GM18870 (cell line): ENCODE measurements around the gene CALHM2.

Source experiments
- ATAC-seq: cut with Tn5 transposase; IDR thresholded peaks from one replicate; pipeline ENCODE4 v1.9.1; 2021; ENCODE audit warnings: moderate library complexity; ENCODE audit not compliant: unreplicated experiment

The CALHM2 gene

DNA sequence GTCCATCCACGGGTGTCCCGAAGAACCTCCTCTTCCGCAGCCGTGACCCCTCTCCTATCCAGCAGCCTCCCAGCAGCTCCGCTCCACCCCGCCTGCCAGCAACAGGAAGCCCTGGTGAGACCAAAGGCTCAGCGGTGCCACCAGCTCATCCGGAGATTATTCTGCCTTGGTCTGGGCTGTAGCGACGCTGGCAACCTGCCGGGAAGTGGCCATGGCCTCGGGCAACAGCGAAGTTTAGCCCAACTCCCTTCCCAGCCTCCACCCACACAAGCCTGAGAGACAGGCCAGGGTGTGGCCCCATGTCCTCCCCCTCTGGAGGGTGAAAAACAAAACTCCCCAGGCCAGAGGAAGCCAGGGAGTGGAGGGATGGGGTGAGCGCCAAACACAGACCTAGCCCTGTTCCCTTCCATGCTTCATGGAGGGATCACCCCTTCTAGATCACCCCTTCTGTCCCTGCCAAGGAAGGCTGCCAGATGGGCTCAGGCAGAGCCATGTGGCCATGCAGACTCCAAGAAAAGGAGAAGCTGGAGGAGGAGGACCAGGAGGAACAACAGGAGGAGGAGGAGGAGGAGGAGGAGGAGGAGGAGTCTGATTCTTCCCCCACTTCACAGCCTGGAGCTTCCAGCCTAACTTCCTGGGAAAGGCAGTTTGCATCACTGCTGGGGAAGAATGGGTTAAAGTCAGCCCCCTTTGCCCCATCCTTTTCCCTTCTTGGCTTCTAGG, 918 bp downstream of the CALHM2 start:
- no peak for ATAC-seq

DNA sequence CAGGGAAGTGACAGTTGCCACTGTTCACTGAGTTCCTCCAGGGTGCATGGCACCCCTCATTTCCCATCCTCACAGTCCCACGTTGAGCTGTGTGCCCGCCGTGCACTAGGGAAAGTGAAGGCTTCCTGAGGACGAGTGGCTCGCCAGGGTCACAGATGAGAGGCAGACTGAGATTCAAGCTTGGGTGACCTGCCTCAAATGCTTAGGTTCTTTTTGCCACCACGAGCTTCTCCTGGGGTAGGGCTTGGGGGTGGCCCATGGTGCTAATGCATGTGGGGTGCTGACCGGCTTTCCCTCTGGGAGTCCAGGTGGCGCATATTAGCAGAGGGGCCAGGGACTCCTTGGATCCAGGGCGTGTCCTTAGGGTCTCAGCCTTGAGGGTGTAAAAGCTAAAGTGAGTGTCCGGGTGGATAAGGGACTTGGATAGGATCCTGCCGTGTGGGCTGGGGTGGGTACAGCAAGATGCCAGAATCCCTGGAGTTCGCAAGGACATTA, 1.9 kb downstream of the CALHM2 start:
- ATAC-seq, result no peak

DNA sequence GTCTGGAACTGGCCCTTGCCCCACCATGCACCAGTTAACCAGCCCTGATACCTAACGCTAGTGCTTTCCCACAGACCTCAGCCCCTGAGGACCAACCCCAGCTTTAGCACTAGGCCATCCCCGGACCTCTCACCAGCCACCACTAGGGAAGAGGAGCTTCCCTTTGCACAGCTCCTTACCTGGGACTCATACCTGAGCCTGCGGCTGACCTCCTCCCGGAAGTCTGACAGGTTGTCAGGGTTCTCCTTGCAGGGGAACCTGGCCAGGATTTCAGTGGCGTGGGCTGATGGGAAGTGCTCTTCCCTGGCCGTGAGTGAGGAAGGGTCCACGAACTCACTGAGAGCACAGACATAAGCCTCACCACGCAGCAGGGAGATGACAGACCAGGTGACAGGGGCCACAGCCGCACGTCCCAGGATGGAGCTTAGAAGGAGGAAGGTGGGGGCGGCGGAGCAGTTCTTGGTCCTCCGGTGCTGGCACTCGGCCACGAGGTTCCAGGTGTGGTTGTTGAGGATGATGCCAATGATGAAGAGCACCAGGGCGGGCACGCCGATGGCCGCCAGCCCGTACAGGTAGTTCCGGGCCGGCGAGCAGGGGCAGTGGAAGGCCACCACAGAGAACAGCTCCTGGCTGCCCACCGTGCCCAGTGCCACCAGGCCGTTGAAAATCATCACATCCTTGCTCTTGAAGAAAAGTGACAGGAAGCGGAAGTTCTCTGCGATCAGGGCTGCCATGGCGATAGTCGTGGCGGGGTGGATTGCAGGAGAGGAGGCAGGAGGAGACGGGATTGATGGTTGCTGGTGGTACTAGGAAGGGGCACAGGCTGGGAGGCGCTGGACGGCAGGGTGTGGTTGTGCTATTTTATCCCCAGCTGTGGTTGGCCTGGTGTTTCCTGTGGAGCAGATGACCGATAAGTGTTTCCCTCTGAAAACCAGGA, 2.7 kb downstream of the CALHM2 start:
- ATAC-seq, result no peak

DNA sequence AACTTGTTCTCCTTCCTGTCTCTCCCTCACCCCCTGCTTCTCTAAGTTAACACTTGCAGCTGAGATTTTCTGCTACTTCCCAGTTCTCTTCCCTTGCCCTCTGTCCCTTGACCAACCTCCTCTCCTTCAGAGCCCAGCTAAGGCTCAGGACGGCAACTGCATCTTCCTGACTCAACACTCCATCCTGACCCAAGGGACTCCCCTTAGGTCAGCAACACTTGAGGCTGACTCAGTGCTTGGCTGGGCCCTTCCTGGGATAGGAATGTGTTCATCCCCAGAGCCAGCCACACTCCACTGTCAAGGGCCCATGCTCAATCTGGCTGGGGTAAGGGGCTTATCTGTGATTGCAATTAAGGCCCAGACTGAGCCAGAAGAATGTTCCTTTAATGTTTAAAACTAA, 3.4 kb downstream of the CALHM2 start:
- no peak for ATAC-seq

DNA sequence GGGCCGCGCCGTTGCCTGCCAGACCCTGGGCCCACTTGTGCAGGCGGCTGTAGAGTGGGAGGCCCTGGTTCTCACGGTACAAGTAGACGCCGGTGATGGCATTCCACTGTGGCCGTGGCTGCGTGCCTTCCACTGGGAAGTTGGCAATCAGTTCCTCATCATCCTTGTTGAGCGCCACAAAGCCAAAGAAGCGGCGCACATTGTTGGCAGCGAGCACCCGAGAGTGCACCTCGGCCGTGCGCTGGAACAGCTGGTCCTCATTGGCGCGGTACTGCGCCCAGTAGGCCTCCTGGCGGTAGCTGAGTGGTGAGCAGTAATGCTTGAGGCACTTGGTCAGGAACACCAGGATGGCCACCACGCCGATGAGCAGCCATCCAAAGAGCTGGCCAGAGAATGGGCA, 5.0 kb downstream of the CALHM2 start:
- ATAC-seq, result no peak

DNA sequence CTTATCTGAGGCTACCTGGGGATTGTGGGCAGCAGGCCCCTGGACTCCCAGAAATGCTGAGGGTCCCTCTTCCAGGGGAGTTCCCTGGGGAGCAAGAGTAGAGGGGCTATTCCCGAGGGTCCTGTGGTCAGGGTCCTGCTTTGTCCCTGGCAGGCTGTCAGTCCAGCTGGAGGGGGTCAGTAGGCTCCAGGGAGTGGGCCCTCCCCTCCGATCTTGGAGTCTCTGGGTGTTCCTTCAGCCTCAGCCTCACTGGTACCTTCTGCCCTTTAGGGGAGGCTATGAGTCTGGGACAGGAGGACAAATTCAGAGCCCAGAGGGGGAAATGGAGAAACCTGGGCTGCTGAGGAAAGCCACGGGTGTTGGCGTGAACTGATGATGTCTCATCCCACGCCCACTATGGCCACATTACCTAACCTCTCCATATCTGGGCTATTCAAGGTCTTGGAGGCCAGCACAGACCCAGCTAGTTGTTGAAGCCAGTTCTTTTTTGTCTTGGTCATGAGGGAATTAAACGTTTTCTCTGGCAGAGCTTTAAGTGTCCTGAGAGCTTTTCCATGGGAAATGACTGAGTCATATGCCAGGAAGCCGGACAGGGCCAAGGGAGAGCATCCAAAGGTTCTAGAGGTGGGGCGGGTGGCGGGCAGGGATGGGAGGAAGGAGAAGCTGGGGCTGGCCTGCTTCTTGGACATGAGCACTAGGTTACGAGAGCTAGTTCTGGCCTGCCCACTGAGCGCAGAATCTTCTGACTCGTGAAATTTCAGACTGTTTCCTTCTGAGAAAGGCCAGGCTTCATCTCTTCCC, 6.2 kb downstream of the CALHM2 start:
- no peak for ATAC-seq

DNA sequence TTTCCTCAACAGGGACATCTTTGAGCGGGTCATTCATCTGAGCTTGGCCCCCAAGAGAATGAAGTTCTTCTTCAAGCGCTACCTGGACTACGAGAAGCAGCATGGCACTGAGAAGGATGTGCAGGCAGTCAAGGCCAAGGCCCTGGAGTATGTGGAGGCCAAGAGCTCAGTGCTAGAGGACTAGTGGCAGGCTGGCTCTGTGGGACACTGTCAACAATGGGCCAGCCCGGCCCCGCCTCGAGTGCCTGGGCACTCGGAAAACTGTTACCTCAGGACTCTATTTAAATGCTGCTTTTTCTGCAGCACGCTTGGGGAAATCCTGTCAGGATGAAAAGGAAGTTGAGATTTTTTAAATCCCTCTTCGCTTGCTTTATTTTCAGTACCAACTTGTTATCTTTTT, 6.8 kb downstream of the CALHM2 start:
- ATAC-seq, result no peak

DNA sequence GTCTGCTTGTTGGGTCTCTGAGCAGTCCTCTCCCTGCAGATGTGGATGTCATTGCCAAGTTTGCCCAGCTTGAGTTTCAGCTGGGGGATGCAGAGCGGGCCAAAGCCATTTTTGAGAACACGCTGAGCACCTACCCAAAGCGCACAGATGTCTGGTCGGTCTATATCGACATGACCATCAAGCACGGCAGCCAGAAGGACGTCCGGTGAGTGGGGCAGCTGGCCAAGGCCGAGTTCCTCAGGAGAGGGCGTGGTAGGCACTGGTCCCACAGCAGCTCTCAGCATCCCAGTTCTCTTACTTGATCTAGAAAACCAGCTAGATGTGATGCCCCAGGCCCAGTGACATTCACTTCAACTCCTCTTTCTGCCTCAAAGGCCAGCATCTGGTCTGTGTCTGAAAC, 7.7 kb downstream of the CALHM2 start:
- ATAC-seq, result no peak

DNA sequence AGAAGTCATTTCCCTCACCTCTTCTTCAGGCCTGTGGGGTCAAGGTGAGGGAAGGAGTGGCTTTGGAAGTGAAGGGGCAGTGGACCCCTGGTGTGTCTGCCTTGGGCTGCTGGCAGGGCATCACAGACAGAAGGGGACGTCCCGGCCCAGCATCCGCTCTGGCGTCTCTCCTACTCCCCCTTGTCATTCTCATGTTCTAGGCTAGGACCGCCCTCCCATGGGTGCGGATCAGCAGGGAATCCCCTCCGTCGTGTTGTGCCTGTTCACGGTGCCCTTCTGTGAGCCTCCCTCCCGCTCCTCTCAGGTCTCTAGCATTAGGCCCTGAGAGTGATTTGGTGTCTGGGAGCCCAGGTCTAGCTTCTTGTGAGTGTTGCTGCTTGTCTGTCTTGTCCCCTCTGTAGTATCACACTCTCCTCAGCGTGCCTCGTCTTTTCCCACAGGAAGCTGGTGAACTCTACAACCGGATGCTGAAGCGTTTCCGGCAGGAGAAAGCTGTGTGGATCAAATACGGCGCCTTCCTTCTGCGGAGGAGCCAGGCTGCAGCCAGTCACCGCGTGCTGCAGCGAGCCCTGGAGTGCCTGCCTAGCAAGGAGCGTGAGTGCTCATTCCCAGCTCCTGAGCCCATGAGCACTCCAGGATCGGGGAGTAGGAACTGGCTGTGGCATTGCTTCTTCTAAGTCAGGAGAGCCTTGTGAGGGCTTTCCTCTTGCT, 8.5 kb downstream of the CALHM2 start:
- no peak for ATAC-seq

DNA sequence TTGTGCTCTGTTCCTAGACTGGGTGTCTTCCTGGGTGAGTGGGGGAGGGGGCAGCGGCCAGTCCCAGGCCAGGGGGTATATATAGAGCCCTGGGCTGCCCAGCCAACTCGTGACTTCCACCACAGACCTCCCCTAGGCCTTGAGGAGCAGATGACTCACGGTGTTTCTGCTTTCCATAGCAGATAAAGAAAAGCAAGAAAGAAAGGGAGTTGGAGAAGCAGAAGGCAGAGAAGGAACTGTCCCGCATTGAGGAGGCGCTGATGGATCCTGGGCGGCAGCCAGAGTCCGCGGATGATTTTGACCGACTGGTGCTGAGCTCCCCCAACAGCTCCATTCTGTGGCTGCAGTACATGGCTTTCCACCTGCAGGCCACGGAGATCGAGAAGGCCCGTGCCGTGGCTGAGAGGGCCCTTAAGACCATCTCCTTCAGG, 10.1 kb downstream of the CALHM2 start:
- no peak for ATAC-seq

DNA sequence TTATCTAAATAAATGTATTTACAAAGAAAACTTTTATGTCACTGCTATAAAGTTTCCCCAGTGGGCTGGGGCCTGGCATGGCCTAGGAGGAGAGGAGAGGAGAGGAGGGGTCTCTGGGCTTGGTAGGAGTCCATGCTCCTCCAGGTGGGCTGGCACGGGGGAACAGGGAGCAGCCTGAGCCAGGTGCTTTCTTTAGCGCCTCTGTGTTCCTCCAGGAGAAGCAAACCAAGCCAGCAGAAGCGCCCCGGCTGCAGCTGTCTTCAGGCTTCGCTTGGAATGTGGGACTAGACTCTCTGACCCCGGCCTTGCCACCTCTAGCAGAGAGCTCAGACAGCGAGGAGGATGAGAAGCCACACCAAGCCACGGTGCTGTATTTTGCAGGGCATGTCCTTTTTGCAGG, 10.6 kb downstream of the CALHM2 start:
- no peak for ATAC-seq

DNA sequence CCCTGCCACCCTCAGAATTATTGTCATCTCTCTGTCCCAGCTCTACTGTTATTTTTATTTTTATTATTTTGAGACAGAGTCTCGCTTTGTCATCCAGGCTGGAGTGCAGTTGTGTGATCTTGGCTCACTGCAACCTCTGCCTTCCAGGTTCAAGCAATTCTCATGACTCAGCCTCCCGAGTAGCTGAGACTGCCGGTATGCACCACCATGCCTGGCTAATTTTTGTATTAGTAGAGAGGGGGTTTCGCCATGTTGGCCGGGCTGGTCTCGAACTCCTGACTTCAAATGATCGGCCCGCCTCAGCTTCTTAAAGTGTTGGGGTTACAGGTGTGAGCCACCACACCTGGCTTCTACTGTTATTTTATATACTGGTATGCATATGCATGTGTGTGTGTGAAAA, 11.0 kb downstream of the CALHM2 start:
- no peak for ATAC-seq

DNA sequence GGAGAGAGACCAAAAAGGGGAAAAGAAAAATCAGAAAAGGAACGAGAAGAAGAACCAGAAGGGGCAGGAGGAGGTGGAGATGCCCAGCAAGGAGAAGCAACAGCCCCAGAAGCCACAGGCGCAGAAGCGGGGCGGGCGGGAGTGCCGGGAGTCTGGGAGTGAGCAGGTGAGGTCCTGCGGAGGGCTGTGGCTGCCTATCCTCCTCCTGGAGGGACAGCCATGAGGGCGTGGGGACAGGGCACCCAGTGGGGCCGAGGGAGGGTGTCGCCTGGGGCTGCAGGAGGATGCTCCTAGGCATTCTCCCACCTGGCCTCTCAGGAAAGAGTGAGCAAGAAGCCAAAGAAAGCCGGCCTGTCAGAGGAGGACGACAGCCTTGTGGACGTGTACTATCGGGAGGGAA, 11.8 kb downstream of the CALHM2 start:
- no peak for ATAC-seq

DNA sequence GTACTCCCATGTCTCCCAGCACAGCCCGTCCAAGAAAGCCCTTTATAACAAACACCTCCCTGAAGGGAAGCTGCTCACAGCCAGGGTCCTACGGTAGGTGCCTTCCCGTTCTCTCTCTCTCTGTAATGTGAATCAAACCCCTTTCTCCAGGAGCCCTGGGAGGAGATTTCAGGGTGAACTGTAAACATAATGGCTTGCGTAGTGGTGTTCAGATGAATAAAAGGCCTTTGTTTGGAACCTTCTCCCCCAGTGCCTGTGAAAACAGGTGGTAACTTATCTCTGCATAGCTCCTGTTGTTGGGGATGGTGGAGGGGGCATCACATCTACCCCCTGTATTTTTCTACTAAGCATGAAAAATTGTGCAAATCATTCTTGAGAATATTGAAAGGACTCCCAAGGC, 12.4 kb downstream of the CALHM2 start:
- no peak for ATAC-seq

DNA sequence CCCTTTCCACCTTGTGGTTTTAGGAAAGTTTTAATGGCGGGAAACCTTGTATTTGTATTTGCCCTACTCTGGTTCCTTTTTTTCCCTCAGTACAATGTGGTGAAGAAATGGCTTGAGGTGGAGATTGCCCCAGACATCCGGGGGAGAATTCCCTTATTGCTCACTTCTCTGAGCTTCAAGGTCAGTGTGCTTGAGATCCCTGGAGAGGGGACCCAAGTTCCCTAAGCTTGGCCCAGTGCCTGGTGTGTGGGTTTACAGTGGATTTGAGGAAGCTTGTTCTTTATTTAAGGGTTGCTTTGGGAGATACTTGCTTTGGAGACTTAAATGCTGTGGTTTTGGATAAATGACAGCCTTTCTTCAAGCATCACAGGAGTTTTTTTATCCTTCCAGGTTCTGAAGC, 18.3 kb downstream of the CALHM2 start:
- ATAC-seq, result no peak

DNA sequence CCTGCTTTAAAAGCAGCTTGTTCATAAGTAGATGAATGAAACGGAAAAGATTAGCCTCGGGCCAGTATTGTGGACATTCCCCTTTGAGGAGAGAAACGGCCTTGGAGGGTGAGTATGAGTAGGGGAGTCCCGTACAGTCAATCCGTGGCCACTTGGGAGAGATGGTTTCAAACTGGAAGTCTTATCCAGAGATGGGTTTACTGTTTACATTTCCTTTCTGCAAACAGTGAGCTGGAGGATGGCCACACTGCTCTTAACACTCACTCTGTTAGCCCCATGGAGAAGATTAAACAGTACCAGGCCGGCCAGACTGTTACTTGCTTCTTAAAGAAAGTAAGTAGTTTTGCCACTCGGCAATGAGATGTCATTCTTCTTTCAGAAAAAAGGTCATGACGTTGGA, 20.3 kb downstream of the CALHM2 start:
- no peak for ATAC-seq

DNA sequence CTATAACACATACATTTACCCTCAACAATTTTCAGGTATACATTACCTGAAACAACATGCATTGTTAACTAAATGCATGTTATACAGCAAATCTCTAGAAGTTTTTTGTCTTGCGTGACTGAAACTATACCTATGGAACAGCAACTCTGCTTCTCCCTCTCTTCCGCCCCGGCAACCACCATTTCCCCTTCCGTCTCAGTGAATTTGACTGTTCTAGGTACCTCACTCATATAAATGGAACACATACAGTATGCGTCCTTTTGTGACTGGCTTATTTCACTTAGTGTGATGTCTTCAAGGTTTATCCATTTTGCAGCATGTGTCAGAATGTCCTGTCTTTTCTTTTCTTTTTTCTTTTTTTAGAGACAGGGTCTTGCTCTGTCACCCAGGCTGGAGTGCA, 22.5 kb downstream of the CALHM2 start:
- ATAC-seq, result no peak

DNA sequence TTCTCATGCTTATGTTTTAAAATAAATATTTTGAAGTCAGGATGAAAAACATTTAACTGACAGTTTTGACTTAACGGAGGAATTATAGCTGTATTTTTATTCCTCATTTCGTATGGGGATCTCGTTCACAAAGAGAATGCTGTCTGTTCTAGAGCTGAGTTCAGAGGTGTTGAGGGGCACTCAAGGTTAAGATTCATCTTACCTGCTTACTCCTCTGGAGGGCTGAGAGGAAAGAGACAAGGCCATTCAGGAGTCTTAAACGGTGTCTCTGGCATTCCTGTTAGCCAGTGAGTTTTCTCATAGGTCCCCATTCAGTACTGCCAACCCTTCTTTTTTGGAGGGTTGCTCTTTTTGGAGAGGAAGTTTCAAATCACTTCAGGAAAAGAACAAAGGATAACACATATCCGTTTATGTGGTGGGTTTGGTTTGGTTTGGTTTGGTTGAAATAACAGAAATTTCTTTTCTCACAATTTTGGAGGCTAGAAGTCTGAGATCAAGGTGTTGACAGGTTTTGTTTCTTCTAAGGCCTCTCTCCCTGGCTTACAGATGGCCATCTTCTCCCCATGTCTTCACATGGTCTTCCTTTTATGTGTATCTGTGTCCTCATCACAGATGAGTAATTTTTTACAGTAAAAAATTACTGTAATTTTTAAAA, 23.1 kb downstream of the CALHM2 start:
- ATAC-seq, result no peak

DNA sequence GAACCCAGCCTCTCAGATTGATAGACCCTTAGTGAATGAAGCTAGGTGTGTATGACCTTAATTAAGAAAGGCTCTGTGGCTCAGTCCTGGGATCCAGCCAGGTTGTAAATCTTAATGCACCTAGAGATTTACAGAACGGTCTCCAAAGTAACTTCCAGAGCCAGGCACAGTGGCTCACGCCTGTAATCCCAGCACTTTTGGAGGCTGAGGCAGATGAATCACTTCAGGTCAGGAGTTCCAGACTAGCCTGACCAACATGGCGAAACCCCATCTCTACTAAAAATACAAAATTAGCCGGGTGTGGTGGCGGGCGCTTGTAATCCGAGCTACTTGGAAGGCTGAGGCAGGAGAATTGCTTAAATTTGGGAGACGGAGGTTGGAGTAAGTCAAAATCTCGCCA, 24.3 kb downstream of the CALHM2 start:
- ATAC-seq, result no peak

DNA sequence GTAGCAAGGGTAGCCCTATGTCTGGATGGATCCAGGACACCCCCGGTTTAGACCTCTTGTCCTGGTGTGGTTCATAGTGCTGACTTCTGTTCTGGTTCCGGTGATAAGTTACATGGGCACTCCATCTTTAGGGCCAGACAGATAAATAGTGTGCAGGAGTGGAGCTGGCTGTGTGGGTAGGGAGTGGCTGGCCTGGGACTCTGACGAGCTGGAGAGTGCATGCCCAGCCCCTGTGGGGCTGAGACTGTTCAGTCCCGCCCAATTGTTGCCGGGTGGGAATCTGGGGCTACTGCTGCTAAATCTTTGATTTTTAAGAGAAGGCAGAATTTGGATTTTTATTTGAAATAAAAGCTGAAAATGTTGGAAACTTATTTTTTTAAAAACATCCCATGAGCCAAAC, 28.4 kb downstream of the CALHM2 start:
- no peak for ATAC-seq
